Measurements from ENCODE around the gene VAT1L. TPM values are rescaled to one million over a fixed set of nuclear protein-coding genes. Genes with fewer than 3 reads are reported as not detected.

VAT1L gene
- total and polyA plus RNA-seq, 9 donors: 0.05 to 2.3 (median 0.23) TPM

GRCh38 chr16:77869997-77870813, 81.8 kb downstream of the VAT1L start:
- Histone ChIP-seq H3K27me3 (no peaks in the 10 kb centered on the region), H3K4me1 (ENCODE audit: insufficient read depth) (no peaks in the 10 kb centered on the region), H3K9me3 (no peaks in the 10 kb centered on the region), H3K4me3 (no peak overlapping the region), H3K36me3 (no peaks in the 10 kb centered on the region), H3K27ac (no peak overlapping the region)
- no peak for DNase-seq
- intact Hi-C loops (cut with DNase I): no loop called here
- TF ChIP-seq, protein P1, sequence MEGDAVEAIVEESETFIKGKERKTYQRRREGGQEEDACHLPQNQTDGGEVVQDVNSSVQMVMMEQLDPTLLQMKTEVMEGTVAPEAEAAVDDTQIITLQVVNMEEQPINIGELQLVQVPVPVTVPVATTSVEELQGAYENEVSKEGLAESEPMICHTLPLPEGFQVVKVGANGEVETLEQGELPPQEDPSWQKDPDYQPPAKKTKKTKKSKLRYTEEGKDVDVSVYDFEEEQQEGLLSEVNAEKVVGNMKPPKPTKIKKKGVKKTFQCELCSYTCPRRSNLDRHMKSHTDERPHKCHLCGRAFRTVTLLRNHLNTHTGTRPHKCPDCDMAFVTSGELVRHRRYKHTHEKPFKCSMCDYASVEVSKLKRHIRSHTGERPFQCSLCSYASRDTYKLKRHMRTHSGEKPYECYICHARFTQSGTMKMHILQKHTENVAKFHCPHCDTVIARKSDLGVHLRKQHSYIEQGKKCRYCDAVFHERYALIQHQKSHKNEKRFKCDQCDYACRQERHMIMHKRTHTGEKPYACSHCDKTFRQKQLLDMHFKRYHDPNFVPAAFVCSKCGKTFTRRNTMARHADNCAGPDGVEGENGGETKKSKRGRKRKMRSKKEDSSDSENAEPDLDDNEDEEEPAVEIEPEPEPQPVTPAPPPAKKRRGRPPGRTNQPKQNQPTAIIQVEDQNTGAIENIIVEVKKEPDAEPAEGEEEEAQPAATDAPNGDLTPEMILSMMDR (IDR thresholded peaks at IDR 0.05): no peak
- TF ChIP-seq EP300 (IDR thresholded peaks at IDR 0.05) (no peak), POLR2A (IDR thresholded peaks at IDR 0.05) (no peak)
- 42 to 46% (median 45%) methylated on average over 13 of the region's 13 CpGs for WGBS, 3 donors

GRCh38 chr16:77871932-77872331, 83.6 kb downstream of the VAT1L start:
- Histone ChIP-seq H3K27me3 (no peaks in the 10 kb centered on the region), H3K9me3 (no peaks in the 10 kb centered on the region), H3K36me3 (no peaks in the 10 kb centered on the region), H3K4me3 (no peak overlapping the region), H3K27ac (no peak overlapping the region), H3K4me1 (ENCODE audit: insufficient read depth) (no peaks in the 10 kb centered on the region)
- 90 to 96% (median 90%) methylated on average over 1 of the region's 1 CpG for WGBS, 3 donors
- no peak for DNase-seq
- no peak for TF ChIP-seq POLR2A (IDR thresholded peaks at IDR 0.05)
- TF ChIP-seq, protein P1 (IDR thresholded peaks at IDR 0.05): no peak
- TF ChIP-seq EP300 (IDR thresholded peaks at IDR 0.05): no peak
- intact Hi-C loops (cut with DNase I): no loop called here

DNA sequence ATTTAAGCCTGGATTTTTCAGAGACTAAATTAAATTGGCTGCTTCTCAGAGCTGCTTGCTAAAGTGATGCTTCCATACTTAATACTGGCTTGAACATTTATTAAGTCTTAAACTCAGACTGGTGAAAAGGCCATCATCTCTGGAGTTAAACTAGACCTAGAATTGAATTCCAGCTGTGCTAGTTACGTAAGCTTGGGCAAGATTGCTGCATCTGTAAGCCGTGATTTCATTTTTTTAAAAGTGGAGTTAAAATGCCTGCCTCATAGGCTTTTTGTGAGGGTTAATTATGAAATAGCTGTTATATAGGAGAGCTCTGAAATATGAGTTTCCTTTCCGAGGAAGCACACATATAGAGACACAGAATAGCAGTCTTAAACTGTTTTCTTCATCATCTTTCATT, 84.7 kb downstream of the VAT1L start:
- Histone ChIP-seq H3K27ac (no peak overlapping the region), H3K36me3 (no peaks in the 10 kb centered on the region), H3K27me3 (no peaks in the 10 kb centered on the region), H3K4me1 (ENCODE audit: insufficient read depth) (no peaks in the 10 kb centered on the region), H3K9me3 (no peaks in the 10 kb centered on the region), H3K4me3 (no peak overlapping the region)
- no peak for DNase-seq
- 55 to 69% (median 56%) methylated on average over 3 of the region's 3 CpGs for WGBS, 3 donors
- TF ChIP-seq POLR2A (IDR thresholded peaks at IDR 0.05): no peak
- TF ChIP-seq, protein P1 (IDR thresholded peaks at IDR 0.05): no peak
- intact Hi-C loops (cut with DNase I): no loop called here

DNA sequence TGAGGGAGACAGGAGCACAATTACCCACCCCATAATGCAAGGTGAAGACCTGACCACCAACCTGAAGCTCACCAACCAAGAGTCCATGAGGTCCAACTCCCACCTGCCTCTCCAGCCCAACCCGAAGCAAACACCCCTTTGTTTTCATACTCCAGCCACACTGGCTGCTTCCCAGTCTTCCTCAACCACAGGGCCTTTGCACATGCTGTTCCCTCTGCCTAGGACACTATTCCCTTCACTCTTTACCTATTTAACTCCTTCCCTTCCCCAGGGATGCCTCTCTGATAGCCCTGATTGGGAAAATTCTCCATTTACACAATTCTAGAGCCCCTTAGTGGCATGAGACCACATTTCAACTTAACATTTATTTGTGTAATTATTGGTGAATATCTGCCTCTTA, 86.0 kb downstream of the VAT1L start:
- no peak for TF ChIP-seq EP300 (IDR thresholded peaks at IDR 0.05)
- no peaks in the 10 kb centered on the region for H3K36me3 ChIP-seq
- H3K4me1 ChIP-seq (ENCODE audit: insufficient read depth): no peaks in the 10 kb centered on the region
- DNase-seq: no peak
- intact Hi-C loops (cut with DNase I): no loop called here
- 77 to 78% (median 78%) methylated on average over 1 of the region's 1 CpG for WGBS, 3 donors
- H3K4me3 ChIP-seq: no peak overlapping the region
- no peaks in the 10 kb centered on the region for H3K9me3 ChIP-seq
- no peaks in the 10 kb centered on the region for H3K27me3 ChIP-seq
- no peak overlapping the region for H3K27ac ChIP-seq

DNA sequence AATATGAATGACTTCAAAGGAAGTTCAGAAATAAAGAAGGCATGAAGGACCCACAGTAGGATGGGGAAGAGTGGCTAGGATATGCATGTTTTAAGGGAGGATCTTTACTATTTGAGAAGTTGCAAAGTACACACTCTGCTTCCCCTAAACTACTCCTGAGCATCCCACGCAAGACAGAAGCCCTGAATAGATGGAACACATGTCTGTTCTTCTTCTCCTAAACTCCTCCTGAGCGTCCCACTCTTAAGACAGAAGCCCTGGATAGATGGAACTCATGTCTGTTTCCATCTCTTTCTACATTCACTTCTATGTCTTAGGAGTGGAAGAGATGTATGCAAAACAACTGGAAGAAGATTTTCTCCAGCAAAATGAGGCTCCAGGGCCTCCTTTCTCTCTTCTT, 88.4 kb downstream of the VAT1L start:
- no peaks in the 10 kb centered on the region for H3K27me3 ChIP-seq
- no peak for TF ChIP-seq EP300 (IDR thresholded peaks at IDR 0.05)
- no peak for TF ChIP-seq POLR2A (IDR thresholded peaks at IDR 0.05)
- TF ChIP-seq, protein P1 (IDR thresholded peaks at IDR 0.05): no peak
- no peaks in the 10 kb centered on the region for H3K36me3 ChIP-seq
- intact Hi-C loops (cut with DNase I): no loop called here
- no peaks in the 10 kb centered on the region for H3K4me1 ChIP-seq (ENCODE audit: insufficient read depth)
- no peaks in the 10 kb centered on the region for H3K9me3 ChIP-seq
- WGBS, 3 donors: 68 to 73% (median 70%) methylated on average over 2 of the region's 2 CpGs
- DNase-seq: no peak
- H3K4me3 ChIP-seq: no peak overlapping the region
- H3K27ac ChIP-seq: no peak overlapping the region

All from ovary (tissue), 9 donors.